Mesenchymal stem cell (in vitro differentiated cells and primary cell): ENCODE results near the gene THOC6.

Experiments
- DNase-seq: peaks from one replicate; pipeline ENCODE4 v3.0.0-alpha.2; 2013
- H2AFZ ChIP-seq: one replicate; pipeline ENCODE4 v1.6.1; 2013; ENCODE audit warnings: low read depth, mild to moderate bottlenecking, control low read depth, inconsistent platforms, low read length, moderate library complexity
- H2AK5ac ChIP-seq: 2 replicates; pipeline ENCODE4 v1.6.1; 2013; ENCODE audit warnings: low read length, moderate library complexity, mild to moderate bottlenecking, inconsistent platforms; ENCODE audit not compliant: severe bottlenecking
- H2BK120ac ChIP-seq: one replicate; pipeline ENCODE4 v1.6.1; 2013; ENCODE audit warnings: low read depth, mild to moderate bottlenecking, inconsistent platforms, low read length, moderate library complexity
- H2BK12ac ChIP-seq, 2 experiments: one replicate each; pipeline ENCODE4 v1.6.1; 2013; ENCODE audit warnings: inconsistent platforms in 2 of 2, low read length in 2 of 2, mild to moderate bottlenecking in 2 of 2, moderate library complexity in 2 of 2, control low read depth in 1 of 2
- H2BK15ac ChIP-seq: one replicate; pipeline ENCODE4 v1.6.1; 2013; ENCODE audit warnings: mild to moderate bottlenecking, low read depth, inconsistent platforms; ENCODE audit not compliant: poor library complexity, severe bottlenecking
- H2BK5ac ChIP-seq: 2 replicates; pipeline ENCODE4 v1.6.1; 2013; ENCODE audit warnings: low read depth, mild to moderate bottlenecking, low read length, control low read depth, inconsistent platforms; ENCODE audit not compliant: poor library complexity, severe bottlenecking
- H3K14ac ChIP-seq, 2 experiments: one replicate each; pipeline ENCODE4 v1.6.1; 2013; ENCODE audit warnings: inconsistent platforms in 2 of 2, low read length in 2 of 2, control low read depth in 1 of 2, mild to moderate bottlenecking in 1 of 2, moderate library complexity in 1 of 2
- H3K18ac ChIP-seq, 2 experiments: one replicate each; pipeline ENCODE4 v1.6.1; 2013; ENCODE audit warnings: inconsistent platforms in 2 of 2, low read length in 2 of 2, control low read depth in 1 of 2, low read depth in 1 of 2, mild to moderate bottlenecking in 1 of 2
- H3K23ac ChIP-seq, 2 experiments: one replicate each; pipeline ENCODE4 v1.6.1; 2013; ENCODE audit warnings: inconsistent platforms in 2 of 2, low read length in 2 of 2, mild to moderate bottlenecking in 2 of 2, moderate library complexity in 2 of 2, control low read depth in 1 of 2
- H3K27ac ChIP-seq: 2 replicates; pipeline ENCODE4 v1.5.1; 2013; ENCODE audit warnings: mild to moderate bottlenecking, moderate library complexity, low read length, control low read depth, inconsistent platforms; ENCODE audit not compliant: poor library complexity, severe bottlenecking
- H3K27me3 ChIP-seq, 2 experiments: 2 replicates each; pipeline versions ENCODE4 v1.6.1 to v1.7.0; 2013; ENCODE audit warnings: low read length in 2 of 2, mild to moderate bottlenecking in 2 of 2, moderate library complexity in 2 of 2, control low read depth in 1 of 2, inconsistent platforms in 1 of 2; ENCODE audit not compliant: control insufficient read depth in 1 of 2, insufficient read depth in 1 of 2
- H3K36me3 ChIP-seq, 2 experiments: 2 replicates each; pipeline versions ENCODE4 v1.6.1 to v1.7.0; 2013; ENCODE audit warnings: low read length in 2 of 2, control low read depth in 1 of 2, inconsistent platforms in 1 of 2, low read depth in 1 of 2, mild to moderate bottlenecking in 1 of 2; ENCODE audit not compliant: insufficient read depth in 2 of 2, control insufficient read depth in 1 of 2
- H3K4ac ChIP-seq, 2 experiments: one replicate each; pipeline ENCODE4 v1.6.1; 2013; ENCODE audit warnings: inconsistent platforms in 2 of 2, low read length in 2 of 2, mild to moderate bottlenecking in 2 of 2, moderate library complexity in 2 of 2, control low read depth in 1 of 2, low read depth in 1 of 2
- H3K4me1 ChIP-seq: 2 replicates; pipeline ENCODE4 v1.6.1; 2013; ENCODE audit warnings: low read depth, low read length, control low read depth; ENCODE audit not compliant: control insufficient read depth, insufficient read depth
- H3K4me2 ChIP-seq: 2 replicates; pipeline ENCODE4 v1.6.1; 2013; ENCODE audit warnings: low read length, mild to moderate bottlenecking, inconsistent platforms; ENCODE audit not compliant: poor library complexity, severe bottlenecking
- H3K4me3 ChIP-seq, 2 experiments: 2 replicates each; pipeline versions ENCODE4 v1.5.1 to v1.7.0; 2013; ENCODE audit warnings: low read length in 2 of 2, mild to moderate bottlenecking in 2 of 2, control low read depth in 1 of 2, low read depth in 1 of 2; ENCODE audit not compliant: insufficient read depth in 1 of 2
- H3K79me1 ChIP-seq: replicated peaks from 2 replicates; pipeline ENCODE4 v1.6.1; 2013; ENCODE audit warnings: mild to moderate bottlenecking, control low read depth, low read length, inconsistent platforms; ENCODE audit not compliant: poor library complexity, severe bottlenecking
- H3K9ac ChIP-seq: 2 replicates; pipeline ENCODE4 v1.7.0; 2013; ENCODE audit warnings: mild to moderate bottlenecking, low read length, moderate library complexity
- H3K9me3 ChIP-seq: 2 replicates; pipeline ENCODE4 v1.7.0; 2013; ENCODE audit warnings: mild to moderate bottlenecking, low read length; ENCODE audit not compliant: control insufficient read depth
- H4K8ac ChIP-seq: one replicate; pipeline ENCODE4 v1.6.1; 2013; ENCODE audit warnings: inconsistent platforms, mild to moderate bottlenecking, low read length, moderate library complexity
- H4K91ac ChIP-seq: one replicate; pipeline ENCODE4 v1.6.1; 2013; ENCODE audit warnings: mild to moderate bottlenecking, low read length, inconsistent platforms
- WGBS: methylation state at CpG from one replicate; pipeline ENCODE4 v1.1.7; 2013; ENCODE audit warnings: mixed read lengths; 5-methylcytosine and 5-hydroxymethylcytosine counted together

THOC6 gene

DNA sequence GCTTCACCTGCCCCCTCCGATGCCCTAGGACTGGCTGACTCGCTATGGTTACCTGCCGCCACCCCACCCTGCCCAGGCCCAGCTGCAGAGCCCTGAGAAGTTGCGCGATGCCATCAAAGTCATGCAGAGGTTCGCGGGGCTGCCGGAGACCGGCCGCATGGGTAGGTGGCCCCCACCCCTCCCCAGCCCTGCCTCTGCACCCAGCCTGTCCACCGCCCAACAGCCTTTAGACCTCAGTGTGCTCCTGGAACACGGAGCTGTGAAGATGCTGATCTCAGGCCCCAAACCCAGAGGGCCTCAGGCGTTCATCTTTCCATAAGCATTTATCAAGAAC lies 23.5 kb downstream of the THOC6 start:
- Histone ChIP-seq H3K18ac (no peak overlapping the region), H3K4me2 (no peak overlapping the region), H3K9ac (no peak overlapping the region), H3K9me3 (no peaks in the 10 kb centered on the region), H2AFZ (no peak overlapping the region), H3K4me3 (no peak overlapping the region), H3K36me3 (no peaks in the 10 kb centered on the region), H2BK5ac (no peak overlapping the region), H3K4ac (no peak overlapping the region), H4K91ac (no peak overlapping the region), H3K27ac (no peak overlapping the region), H2BK12ac (no peak overlapping the region), H3K27me3 (peaks cover 80 to 82% of the 10 kb centered on the region in 2 experiments), H4K8ac (no peak overlapping the region), H2AK5ac (no peak overlapping the region), H3K14ac (no peak overlapping the region), H2BK15ac (no peak overlapping the region), H3K79me1 (no peaks in the 10 kb centered on the region), H2BK120ac (no peak overlapping the region), H3K4me1 (peaks cover 16% of the 10 kb centered on the region), H3K23ac (no peak overlapping the region)
- WGBS = 25% methylated on average over 13 of the region's 13 CpGs
- no peak for DNase-seq

DNA sequence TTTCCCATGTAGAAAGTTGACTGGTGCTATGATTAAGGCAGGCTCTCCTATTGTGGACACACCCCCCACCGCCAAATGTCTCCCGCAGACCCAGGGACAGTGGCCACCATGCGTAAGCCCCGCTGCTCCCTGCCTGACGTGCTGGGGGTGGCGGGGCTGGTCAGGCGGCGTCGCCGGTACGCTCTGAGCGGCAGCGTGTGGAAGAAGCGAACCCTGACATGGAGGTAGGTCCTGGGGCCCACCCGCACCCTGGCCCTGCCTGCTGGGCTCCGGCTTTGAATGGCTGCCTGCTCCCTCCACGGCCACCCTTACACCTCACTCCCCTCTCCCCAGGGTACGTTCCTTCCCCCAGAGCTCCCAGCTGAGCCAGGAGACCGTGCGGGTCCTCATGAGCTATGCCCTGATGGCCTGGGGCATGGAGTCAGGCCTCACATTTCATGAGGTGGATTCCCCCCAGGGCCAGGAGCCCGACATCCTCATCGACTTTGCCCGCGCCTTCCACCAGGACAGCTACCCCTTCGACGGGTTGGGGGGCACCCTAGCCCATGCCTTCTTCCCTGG lies 26.2 kb downstream of the THOC6 start:
- Histone ChIP-seq H3K27ac (no peak overlapping the region), H3K9ac (no peak overlapping the region)
- WGBS = 89% methylated on average over 26 of the region's 26 CpGs

GRCh38 chr16:3050487-3050886 lies 26.7 kb downstream of the THOC6 start:
- Histone ChIP-seq H2AK5ac (no peak overlapping the region), H3K4ac (no peak overlapping the region), H3K36me3 (peaks cover 0 to 8% of the 10 kb centered on the region in 2 experiments), H3K23ac (no peak overlapping the region), H4K91ac (no peak overlapping the region), H3K27ac (no peak overlapping the region), H3K4me2 (no peak overlapping the region), H4K8ac (no peak overlapping the region), H3K4me1 (peaks cover 13% of the 10 kb centered on the region), H2BK5ac (no peak overlapping the region), H3K9me3 (no peaks in the 10 kb centered on the region), H3K18ac (no peak overlapping the region), H2BK15ac (no peak overlapping the region), H2BK120ac (no peak overlapping the region), H3K4me3 (no peak overlapping the region), H3K14ac (no peak overlapping the region), H3K79me1 (no peaks in the 10 kb centered on the region), H3K27me3 (peaks cover 57 to 60% of the 10 kb centered on the region in 2 experiments), H2BK12ac (no peak overlapping the region), H2AFZ (no peak overlapping the region), H3K9ac (no peak overlapping the region)
- 88% methylated on average over 5 of the region's 5 CpGs for WGBS
- DNase-seq = no peak

More for the DNA sequence above, 26.2 kb downstream of the THOC6 start:
- Histone ChIP-seq H3K79me1 (no peaks in the 10 kb centered on the region), H3K18ac (no peak overlapping the region), H2BK5ac (no peak overlapping the region), H4K91ac (peak overlapping the region; percentile 54), H2BK12ac (peak overlapping the region in 1 of 2 experiments; percentile 19), H2AFZ (no peak overlapping the region), H2BK120ac (no peak overlapping the region), H3K14ac (peak overlapping the region in 1 of 2 experiments; percentile 72), H3K23ac (no peak overlapping the region), H2BK15ac (no peak overlapping the region), H3K27me3 (peaks cover 61 to 64% of the 10 kb centered on the region in 2 experiments), H2AK5ac (no peak overlapping the region), H3K4me2 (no peak overlapping the region), H3K36me3 (peaks cover 0 to 6% of the 10 kb centered on the region in 2 experiments), H3K9me3 (no peaks in the 10 kb centered on the region), H3K4me3 (peak overlapping the region in 1 of 2 experiments; percentile 31), H4K8ac (no peak overlapping the region), H3K4ac (no peak overlapping the region), H3K4me1 (peaks cover 16% of the 10 kb centered on the region)
- no peak for DNase-seq

- H3K36me3 ChIP-seq = peaks cover 0 to 8% of the 10 kb centered on the region in 2 experiments
- no peak overlapping the region for H3K4ac ChIP-seq
- no peak overlapping the region for H2BK5ac ChIP-seq
- H3K4me1 ChIP-seq = peaks cover 8% of the 10 kb centered on the region
- no peak overlapping the region for H3K23ac ChIP-seq
- no peak overlapping the region for H2AFZ ChIP-seq
- no peaks in the 10 kb centered on the region for H3K9me3 ChIP-seq
- H3K4me3 ChIP-seq = no peak overlapping the region
- peaks cover 51 to 56% of the 10 kb centered on the region in 2 experiments for H3K27me3 ChIP-seq
- H3K14ac ChIP-seq = no peak overlapping the region
- no peak overlapping the region for H2BK12ac ChIP-seq
- 87% methylated on average over 4 of the region's 4 CpGs for WGBS
- no peak overlapping the region for H2AK5ac ChIP-seq
- H3K18ac ChIP-seq = no peak overlapping the region
- H4K8ac ChIP-seq = no peak overlapping the region
- H4K91ac ChIP-seq = no peak overlapping the region
- no peak overlapping the region for H3K4me2 ChIP-seq
- no peak overlapping the region for H3K27ac ChIP-seq
- H3K79me1 ChIP-seq = no peaks in the 10 kb centered on the region
- no peak overlapping the region for H2BK120ac ChIP-seq
- DNase-seq = no peak
- H3K9ac ChIP-seq = no peak overlapping the region
- H2BK15ac ChIP-seq = no peak overlapping the region
Measured at GRCh38 chr16:3051009-3051408, 27.2 kb downstream of the THOC6 start.
